IMR-90 (cell line): ENCODE measurements around the gene SLCO6A1.

Source experiments
- BHLHE40 ChIP-seq: fragments of 150-350 bp; IDR thresholded peaks from 2 replicates; pipeline ENCODE4 v1.6.1; 2016; ENCODE audit warnings: mild to moderate bottlenecking, low read depth, low read length
- CEBPB ChIP-seq: IDR thresholded peaks from 2 replicates; pipeline ENCODE4 v1.6.1; 2012; ENCODE audit warnings: low read depth, low read length, improper control_type of control experiment
- CHD1 ChIP-seq: IDR thresholded peaks from 2 replicates; pipeline ENCODE4 v1.6.1; 2012; ENCODE audit warnings: low read depth, low read length, improper control_type of control experiment
- CTCF ChIP-seq: conservative IDR thresholded peaks from 2 replicates; pipeline ENCODE4 v1.5.1; 2012; ENCODE audit warnings: mild to moderate bottlenecking, low read depth, low read length, improper control_type of control experiment
- FOS ChIP-seq: fragments of 150-350 bp; IDR thresholded peaks from 2 replicates; pipeline ENCODE4 v1.6.1; 2016; ENCODE audit warnings: low read depth, low read length
- MAFK ChIP-seq: IDR thresholded peaks from 2 replicates; pipeline ENCODE4 v1.6.1; 2012; ENCODE audit warnings: low read depth, low read length, improper control_type of control experiment
- MXI1 ChIP-seq: IDR thresholded peaks from 2 replicates; pipeline ENCODE4 v1.6.1; 2012; ENCODE audit warnings: low read depth, mild to moderate bottlenecking, low read length, moderate library complexity, borderline replicate concordance
- POLR2A ChIP-seq: IDR thresholded peaks from 2 replicates; pipeline ENCODE4 v1.6.1; 2012; ENCODE audit warnings: mild to moderate bottlenecking, low read depth, low read length
- RCOR1 ChIP-seq: IDR thresholded peaks from 2 replicates; pipeline ENCODE4 v1.6.1; 2012; ENCODE audit warnings: mild to moderate bottlenecking, low read length, improper control_type of control experiment; ENCODE audit not compliant: insufficient replicate concordance

- TF ChIP-seq MXI1 (no peak), POLR2A (no peak), CTCF (no peak), RCOR1 (no peak), CEBPB (no peak), BHLHE40 (no peak), CHD1 (no peak), MAFK (no peak), FOS (no peak)
Measured at GRCh38 chr5:102481054-102481715, 17.6 kb downstream of the SLCO6A1 start.
